Measurements from ENCODE around the gene SFXN5.

The SFXN5 gene

GRCh38 chr2:73081181-73081671 lies 9.7 kb upstream of the SFXN5 start:
- H3K4me2 ChIP-seq (ENCODE audit: low read depth, low read length, poor library complexity, severe bottlenecking) = no peak overlapping the region
- no peaks in the 10 kb centered on the region for H3K9me3 ChIP-seq (ENCODE audit: insufficient read depth, low read length)
- H3K9me2 ChIP-seq (replicated peaks; ENCODE audit: insufficient read depth, low read length) = no peaks in the 10 kb centered on the region
- no peaks in the 10 kb centered on the region for H3K79me2 ChIP-seq (ENCODE audit: insufficient read depth, low read length)
- H3K36me3 ChIP-seq (ENCODE audit: low read length) = no peaks in the 10 kb centered on the region
- no peaks in the 10 kb centered on the region for H3K27me3 ChIP-seq (ENCODE audit: low read length)
- no peaks in the 10 kb centered on the region for H3F3A ChIP-seq (ENCODE audit: insufficient read depth)
- no peak overlapping the region for H3K4me3 ChIP-seq (ENCODE audit: insufficient read depth, low read length, poor library complexity, severe bottlenecking)
- TF ChIP-seq EZH2phosphoT487 (conservative IDR thresholded peaks at IDR 0.05; ENCODE audit: low read length) (no peak), CTCF (IDR thresholded peaks at IDR 0.05; ENCODE audit: insufficient read depth, low read length, poor library complexity, severe bottlenecking) (no peak)
- H4K20me1 ChIP-seq (ENCODE audit: low read depth, low read length) = no peaks in the 10 kb centered on the region
- H2AFZ ChIP-seq (ENCODE audit: low read depth, low read length, severe bottlenecking) = no peak overlapping the region
- H3K9ac ChIP-seq (ENCODE audit: low read length) = no peak overlapping the region
- H3K27ac ChIP-seq (ENCODE audit: low read depth, low read length) = no peak overlapping the region

DNA sequence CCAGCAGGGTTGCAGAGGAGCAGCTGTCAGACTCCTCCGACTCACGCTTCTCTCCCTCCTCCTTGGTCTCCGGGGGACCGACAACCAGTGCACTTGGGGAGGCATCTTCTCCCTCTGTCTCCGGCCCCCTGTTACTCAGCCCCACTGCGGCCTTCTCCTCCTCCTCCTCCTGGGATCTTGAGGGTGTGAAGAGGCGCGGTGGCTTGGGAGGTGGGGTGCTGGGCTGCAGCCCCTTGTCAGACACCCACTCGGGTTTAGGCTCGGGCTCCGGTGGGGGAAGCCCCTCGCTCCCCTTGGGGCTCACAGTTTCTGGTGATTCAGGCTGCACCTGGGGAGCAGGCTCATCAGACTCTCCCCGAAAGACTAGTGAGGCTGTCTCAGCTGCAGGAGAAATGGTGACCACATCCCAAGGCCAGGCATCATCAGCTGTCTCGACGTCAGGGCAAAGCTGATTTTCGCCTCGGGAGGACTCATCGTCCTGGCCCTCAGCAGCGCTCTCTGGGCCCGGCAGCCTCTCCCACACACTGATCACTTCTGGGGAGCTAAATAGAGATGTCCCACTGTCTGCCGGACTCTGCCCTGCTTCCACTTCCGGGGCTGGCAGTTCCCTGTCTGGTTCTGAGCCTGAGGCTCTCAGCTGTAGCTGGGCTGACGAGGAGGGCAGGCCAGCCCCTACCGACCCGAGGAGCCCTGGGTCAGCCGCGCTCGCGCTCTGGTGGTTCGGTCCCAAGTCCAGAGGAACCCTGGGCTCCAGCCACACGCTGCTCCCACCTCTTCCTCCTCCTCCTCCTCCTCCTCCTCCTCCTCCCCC lies 9.0 kb upstream of the SFXN5 start:
- H3K79me2 ChIP-seq (ENCODE audit: insufficient read depth, low read length) = no peaks in the 10 kb centered on the region
- no peak overlapping the region for H3K4me2 ChIP-seq (ENCODE audit: low read depth, low read length, poor library complexity, severe bottlenecking)
- no peaks in the 10 kb centered on the region for H4K20me1 ChIP-seq (ENCODE audit: low read depth, low read length)
- H3K36me3 ChIP-seq (ENCODE audit: low read length) = no peaks in the 10 kb centered on the region
- H3F3A ChIP-seq (ENCODE audit: insufficient read depth) = no peaks in the 10 kb centered on the region
- no peak overlapping the region for H3K27ac ChIP-seq (ENCODE audit: low read depth, low read length)
- H3K27me3 ChIP-seq (ENCODE audit: low read length) = no peaks in the 10 kb centered on the region
- no peak overlapping the region for H3K4me3 ChIP-seq (ENCODE audit: insufficient read depth, low read length, poor library complexity, severe bottlenecking)
- H3K9ac ChIP-seq (ENCODE audit: low read length) = no peak overlapping the region
- H2AFZ ChIP-seq (ENCODE audit: low read depth, low read length, severe bottlenecking) = no peak overlapping the region
- TF ChIP-seq CTCF (IDR thresholded peaks at IDR 0.05; ENCODE audit: insufficient read depth, low read length, poor library complexity, severe bottlenecking) = no peak
- no peak for TF ChIP-seq EZH2phosphoT487 (conservative IDR thresholded peaks at IDR 0.05; ENCODE audit: low read length)
- H3K9me2 ChIP-seq (replicated peaks; ENCODE audit: insufficient read depth, low read length) = no peaks in the 10 kb centered on the region
- no peaks in the 10 kb centered on the region for H3K9me3 ChIP-seq (ENCODE audit: insufficient read depth, low read length)

- no peaks in the 10 kb centered on the region for H4K20me1 ChIP-seq (ENCODE audit: low read depth, low read length)
- H3K4me3 ChIP-seq (ENCODE audit: insufficient read depth, low read length, poor library complexity, severe bottlenecking) = no peak overlapping the region
- H3F3A ChIP-seq (ENCODE audit: insufficient read depth) = no peaks in the 10 kb centered on the region
- H3K9me2 ChIP-seq (replicated peaks; ENCODE audit: insufficient read depth, low read length) = no peaks in the 10 kb centered on the region
- H3K27me3 ChIP-seq (ENCODE audit: low read length) = no peaks in the 10 kb centered on the region
- H3K9me3 ChIP-seq (ENCODE audit: insufficient read depth, low read length) = no peaks in the 10 kb centered on the region
- no peak for TF ChIP-seq EZH2phosphoT487 (conservative IDR thresholded peaks at IDR 0.05; ENCODE audit: low read length)
- TF ChIP-seq CTCF (IDR thresholded peaks at IDR 0.05; ENCODE audit: insufficient read depth, low read length, poor library complexity, severe bottlenecking) = no peak
- no peaks in the 10 kb centered on the region for H3K79me2 ChIP-seq (ENCODE audit: insufficient read depth, low read length)
- no peak overlapping the region for H3K9ac ChIP-seq (ENCODE audit: low read length)
- no peaks in the 10 kb centered on the region for H3K36me3 ChIP-seq (ENCODE audit: low read length)
- H3K4me2 ChIP-seq (ENCODE audit: low read depth, low read length, poor library complexity, severe bottlenecking) = no peak overlapping the region
- no peak overlapping the region for H3K27ac ChIP-seq (ENCODE audit: low read depth, low read length)
- no peak overlapping the region for H2AFZ ChIP-seq (ENCODE audit: low read depth, low read length, severe bottlenecking)
Measured at GRCh38 chr2:73079636-73080035, 8.1 kb upstream of the SFXN5 start.
